Activated T-cell treated with anti-CD3 and anti-CD28 coated beads, Interleukin-2, amount 50 U/mL, for 72 hours (primary cell): ENCODE data around the gene ABHD2. TPM values are rescaled to one million over a fixed set of nuclear protein-coding genes. Genes with fewer than 3 reads are reported as not detected.

Experiments
- ATAC-seq, 2 donors: fragments of 150-1000 bp; cut with Tn5 transposase; replicated peaks in 1 of 2; 2 replicates each; pipeline ENCODE4 v1.10.0; 2021; ENCODE audit warnings: moderate library complexity in 2 of 2, mild to moderate bottlenecking in 1 of 2
- DNase-seq, 2 donors: peaks; one replicate each; pipeline ENCODE4 v3.0.0; 2021 to 2022; ENCODE audit warnings: mixed read lengths in 1 of 2
- H3K27ac Mint-ChIP-seq: one replicate; pipeline ENCODE4 v1.8.0; 2022; ENCODE audit warnings: mild to moderate bottlenecking, moderate library complexity, mixed read lengths
- H3K27me3 Mint-ChIP-seq: one replicate; pipeline ENCODE4 v1.8.0; 2022; ENCODE audit warnings: low read depth, mixed read lengths
- H3K36me3 Mint-ChIP-seq, 2 donors: one replicate each; pipeline ENCODE4 v1.8.0; 2022; ENCODE audit warnings: mixed read lengths in 2 of 2, mild to moderate bottlenecking in 1 of 2; ENCODE audit not compliant: insufficient read depth in 2 of 2
- H3K4me1 Mint-ChIP-seq: one replicate; pipeline ENCODE4 v1.8.0; 2022; ENCODE audit warnings: low read depth, mixed read lengths
- H3K4me3 Mint-ChIP-seq, 2 donors: one replicate each; pipeline ENCODE4 v1.8.0; 2022; ENCODE audit warnings: mild to moderate bottlenecking in 2 of 2, mixed read lengths in 2 of 2, moderate library complexity in 2 of 2
- H3K9me3 Mint-ChIP-seq, 2 donors: one replicate each; pipeline ENCODE4 v1.8.0; 2022; ENCODE audit warnings: mixed read lengths in 2 of 2
- total RNA-seq, 2 donors: library from RNA; stranded (reverse); gene quantifications; one replicate each; pipeline ENCODE4 v1.2.3, GENCODE V29; 2022

The ABHD2 gene
- total RNA-seq, 2 donors from 2014 or later: 36.8 to 44.1 TPM

GRCh38 chr15:89096664-89097063 is 8.4 kb downstream of the ABHD2 start:
- Mint-ChIP-seq H3K4me1 (peaks cover 30% of the 10 kb centered on the region), H3K36me3 (peaks cover 3 to 10% of the 10 kb centered on the region in 2 donors), H3K4me3 (no peak overlapping the region), H3K27me3 (no peaks in the 10 kb centered on the region), H3K27ac (peak overlapping the region; percentile 44), H3K9me3 (no peaks in the 10 kb centered on the region)
- ATAC-seq (no peak), DNase-seq (no peak)

- H3K36me3 Mint-ChIP-seq: peaks cover 3 to 10% of the 10 kb centered on the region in 2 donors
These were observed 9.1 kb downstream of the ABHD2 start for GRCh38 chr15:89097313-89097712.

GRCh38 chr15:89098281-89098680 is 10.0 kb downstream of the ABHD2 start:
- Mint-ChIP-seq H3K27ac (no peak overlapping the region), H3K9me3 (no peaks in the 10 kb centered on the region), H3K27me3 (no peaks in the 10 kb centered on the region), H3K36me3 (peaks cover 3 to 10% of the 10 kb centered on the region in 2 donors), H3K4me3 (no peak overlapping the region), H3K4me1 (peaks cover 29% of the 10 kb centered on the region)
- ATAC-seq (no peak), DNase-seq (no peak)

More at GRCh38 chr15:89097313-89097712, 9.1 kb downstream of the ABHD2 start:
- no peak for ATAC-seq
- no peak for DNase-seq
- Mint-ChIP-seq H3K27ac (no peak overlapping the region), H3K9me3 (no peaks in the 10 kb centered on the region), H3K4me1 (peaks cover 30% of the 10 kb centered on the region), H3K27me3 (no peaks in the 10 kb centered on the region), H3K4me3 (no peak overlapping the region)

- ATAC-seq: no peak
These were observed 11.7 kb downstream of the ABHD2 start for GRCh38 chr15:89099968-89100367.

GRCh38 chr15:89101302-89102193 is 13.3 kb downstream of the ABHD2 start:
- H3K4me3 Mint-ChIP-seq: no peak overlapping the region
- no peaks in the 10 kb centered on the region for H3K36me3 Mint-ChIP-seq
- H3K27ac Mint-ChIP-seq: peak overlapping the region; percentile 63
- H3K27me3 Mint-ChIP-seq: no peaks in the 10 kb centered on the region
- no peak for DNase-seq
- H3K9me3 Mint-ChIP-seq: no peaks in the 10 kb centered on the region
- ATAC-seq: no peak
- H3K4me1 Mint-ChIP-seq: peaks cover 24% of the 10 kb centered on the region

More at GRCh38 chr15:89099968-89100367, 11.7 kb downstream of the ABHD2 start:
- DNase-seq: no peak
- Mint-ChIP-seq H3K36me3 (peaks cover 0 to 3% of the 10 kb centered on the region in 2 donors), H3K4me1 (peaks cover 29% of the 10 kb centered on the region), H3K27me3 (no peaks in the 10 kb centered on the region), H3K9me3 (no peaks in the 10 kb centered on the region), H3K27ac (no peak overlapping the region), H3K4me3 (no peak overlapping the region)

GRCh38 chr15:89103481-89104171 is 15.4 kb downstream of the ABHD2 start:
- H3K4me3 Mint-ChIP-seq: no peak overlapping the region
- no peaks in the 10 kb centered on the region for H3K27me3 Mint-ChIP-seq
- H3K36me3 Mint-ChIP-seq: no peaks in the 10 kb centered on the region
- no peak for DNase-seq
- H3K4me1 Mint-ChIP-seq: peaks cover 32% of the 10 kb centered on the region
- no peak overlapping the region for H3K27ac Mint-ChIP-seq
- H3K9me3 Mint-ChIP-seq: no peaks in the 10 kb centered on the region
- ATAC-seq: no peak

GRCh38 chr15:89104172-89104564 is 15.9 kb downstream of the ABHD2 start:
- Mint-ChIP-seq H3K27ac (no peak overlapping the region), H3K9me3 (no peaks in the 10 kb centered on the region), H3K36me3 (no peaks in the 10 kb centered on the region), H3K4me3 (no peak overlapping the region), H3K4me1 (peaks cover 32% of the 10 kb centered on the region), H3K27me3 (no peaks in the 10 kb centered on the region)
- no peak for DNase-seq
- ATAC-seq: no peak

GRCh38 chr15:89105147-89105546 is 16.9 kb downstream of the ABHD2 start:
- no peak for DNase-seq
- Mint-ChIP-seq H3K9me3 (no peaks in the 10 kb centered on the region), H3K4me1 (peaks cover 32% of the 10 kb centered on the region), H3K27me3 (no peaks in the 10 kb centered on the region), H3K36me3 (no peaks in the 10 kb centered on the region), H3K4me3 (no peak overlapping the region), H3K27ac (no peak overlapping the region)
- ATAC-seq: no peak

- H3K36me3 Mint-ChIP-seq: no peaks in the 10 kb centered on the region
- no peak for ATAC-seq
These were observed 17.9 kb downstream of the ABHD2 start for GRCh38 chr15:89106200-89106599.

GRCh38 chr15:89107984-89108383 is 19.7 kb downstream of the ABHD2 start:
- H3K27me3 Mint-ChIP-seq: no peaks in the 10 kb centered on the region
- no peak for DNase-seq
- peak in 1 of 2 donors; percentile 41 for ATAC-seq
- no peaks in the 10 kb centered on the region for H3K9me3 Mint-ChIP-seq
- H3K36me3 Mint-ChIP-seq: no peaks in the 10 kb centered on the region
- H3K27ac Mint-ChIP-seq: no peak overlapping the region
- peaks cover 16% of the 10 kb centered on the region for H3K4me1 Mint-ChIP-seq
- H3K4me3 Mint-ChIP-seq: no peak overlapping the region

More at GRCh38 chr15:89106200-89106599, 17.9 kb downstream of the ABHD2 start:
- H3K27me3 Mint-ChIP-seq: no peaks in the 10 kb centered on the region
- no peak for DNase-seq
- H3K9me3 Mint-ChIP-seq: no peaks in the 10 kb centered on the region
- no peak overlapping the region for H3K4me3 Mint-ChIP-seq
- H3K27ac Mint-ChIP-seq: no peak overlapping the region
- H3K4me1 Mint-ChIP-seq: peaks cover 27% of the 10 kb centered on the region

- ATAC-seq (no peak), DNase-seq (no peak)
- Mint-ChIP-seq H3K4me3 (no peak overlapping the region), H3K4me1 (peaks cover 16% of the 10 kb centered on the region), H3K36me3 (peaks cover 0 to 2% of the 10 kb centered on the region in 2 donors), H3K27me3 (no peaks in the 10 kb centered on the region), H3K27ac (no peak overlapping the region), H3K9me3 (no peaks in the 10 kb centered on the region)
These were observed 20.6 kb downstream of the ABHD2 start for GRCh38 chr15:89108835-89109234.

GRCh38 chr15:89109238-89109637 is 21.0 kb downstream of the ABHD2 start:
- peaks cover 0 to 2% of the 10 kb centered on the region in 2 donors for H3K36me3 Mint-ChIP-seq
- H3K4me3 Mint-ChIP-seq: no peak overlapping the region
- no peak overlapping the region for H3K27ac Mint-ChIP-seq
- no peaks in the 10 kb centered on the region for H3K9me3 Mint-ChIP-seq
- H3K27me3 Mint-ChIP-seq: no peaks in the 10 kb centered on the region
- peaks cover 13% of the 10 kb centered on the region for H3K4me1 Mint-ChIP-seq
- DNase-seq (no peak), ATAC-seq (no peak)

GRCh38 chr15:89110060-89110459 is 21.8 kb downstream of the ABHD2 start:
- Mint-ChIP-seq H3K4me1 (peaks cover 8% of the 10 kb centered on the region), H3K36me3 (peaks cover 0 to 2% of the 10 kb centered on the region in 2 donors), H3K27me3 (no peaks in the 10 kb centered on the region), H3K27ac (no peak overlapping the region), H3K9me3 (no peaks in the 10 kb centered on the region), H3K4me3 (no peak overlapping the region)
- ATAC-seq (no peak), DNase-seq (no peak)
